HG03575 (cell line): ENCODE data around the gene IFITM1.

ENCODE experiments used
- ATAC-seq: cut with Tn5 transposase; IDR thresholded peaks from one replicate; pipeline ENCODE4 v1.9.1; 2021; ENCODE audit not compliant: unreplicated experiment, insufficient number of reproducible peaks, low FRiP score; ENCODE audit errors: extremely low read depth

IFITM1 gene

GRCh38 chr11:313787-314553 is at the start of gene IFITM1:
IFITM1 (plus strand) TSS chr11:314040; CDS start chr11:314171, 131 bp downstream.
- ATAC-seq: no peak

GRCh38 chr11:266676-267439 is 47.0 kb upstream of the IFITM1 start:
- ATAC-seq: no peak

GRCh38 chr11:267491-267994 is 46.3 kb upstream of the IFITM1 start:
- no peak for ATAC-seq

GRCh38 chr11:268716-269145 is 45.1 kb upstream of the IFITM1 start:
- ATAC-seq: peak; percentile 20

GRCh38 chr11:269146-269890 is 44.5 kb upstream of the IFITM1 start:
- peak; percentile 48 for ATAC-seq

- no peak for ATAC-seq
Observed at GRCh38 chr11:270451-271318, 43.2 kb upstream of the IFITM1 start.

- no peak for ATAC-seq
Observed at GRCh38 chr11:271319-271715, 42.5 kb upstream of the IFITM1 start.

- ATAC-seq: no peak
Observed at GRCh38 chr11:272195-272930, 41.5 kb upstream of the IFITM1 start.

- no peak for ATAC-seq
Observed at GRCh38 chr11:272931-273198, 41.0 kb upstream of the IFITM1 start.

- ATAC-seq: no peak
Observed at GRCh38 chr11:276219-276618, 37.6 kb upstream of the IFITM1 start.

- no peak for ATAC-seq
Observed at GRCh38 chr11:278001-278951, 35.6 kb upstream of the IFITM1 start, which contains the start of gene NLRP6. NLRP6 (plus strand) TSS chr11:278407; CDS start chr11:278570, 163 bp downstream.

GRCh38 chr11:279040-279965 is 34.5 kb upstream of the IFITM1 start:
- ATAC-seq: no peak

- ATAC-seq: no peak
Observed at GRCh38 chr11:279966-280705, 33.7 kb upstream of the IFITM1 start.

GRCh38 chr11:280706-281485 is 32.9 kb upstream of the IFITM1 start:
- no peak for ATAC-seq
